Vagina (tissue), 2 donors: ENCODE results near the gene BCL2L13. TPM values are rescaled to one million over a fixed set of nuclear protein-coding genes. Genes with fewer than 3 reads are reported as not detected.
A peak's percentile ranks its signal among the peaks of the same experiment; 100 is the strongest.

Source experiments
- DNase-seq, 2 donors: peaks; one replicate each; pipeline ENCODE4 v3.0.0-alpha.2; 2017; ENCODE audit errors: extremely low spot score in 2 of 2
- H3K27ac ChIP-seq: fragments of 200-600 bp; sonication (generic); one replicate; pipeline ENCODE4 v1.5.1; 2019
- H3K27me3 ChIP-seq: fragments of 200-600 bp; sonication (generic); one replicate; pipeline ENCODE4 v1.5.1; 2019
- H3K36me3 ChIP-seq, 2 donors: fragments of 200-600 bp; sonication (generic); one replicate each; pipeline ENCODE4 v1.5.1; 2017 to 2019
- H3K4me1 ChIP-seq: fragments of 200-600 bp; sonication (generic); one replicate; pipeline ENCODE4 v1.5.1; 2019
- H3K4me3 ChIP-seq, 2 donors: fragments of 200-600 bp; sonication (generic); 1 replicate in 1 of 2; 2 replicates in 1 of 2; pipeline ENCODE4 v1.5.1; 2016 to 2019
- H3K9me3 ChIP-seq: fragments of 200-600 bp; sonication (generic); one replicate; pipeline ENCODE4 v1.5.1; 2019
- POLR2A ChIP-seq, 2 donors: fragments of 450-650 bp; IDR thresholded peaks; one replicate each; pipeline ENCODE4 v1.6.1; 2017; ENCODE audit warnings: antibody characterized with exemption in 2 of 2, mild to moderate bottlenecking in 2 of 2, moderate library complexity in 2 of 2
- POLR2AphosphoS5 ChIP-seq, 2 donors: sonication (generic); formaldehyde crosslinking; IDR thresholded peaks; one replicate each; pipeline ENCODE4 v1.9.0; 2017; ENCODE audit warnings: antibody characterized with exemption in 2 of 2, mild to moderate bottlenecking in 2 of 2, low read depth in 1 of 2; ENCODE audit not compliant: insufficient read depth in 1 of 2
- intact Hi-C: fragments of 100-400 bp; cut with DNase I; formaldehyde crosslinking; loops from one replicate; pipeline ENCODE4 v1.15.1; 2023
- total RNA-seq: library from RNA; depleted of rRNA; stranded (reverse); fragments of >200 nt; gene quantifications from one replicate; pipeline ENCODE4 v1.2.3, GENCODE V29; 2016
- TF ChIP-seq, protein P1 (sequence below), 3 experiments: fragments of 450-650 bp in 2 of 3; fragments of 200-600 bp in 1 of 3; sonication (generic) in 1 of 3; IDR thresholded peaks; one replicate each; pipeline ENCODE4 v1.5.1; 2017 to 2019; ENCODE audit warnings: antibody characterized with exemption in 3 of 3, mild to moderate bottlenecking in 2 of 3, moderate library complexity in 2 of 3

Gene BCL2L13
- total RNA-seq, 1 donor from 2014 or later = 41.3 TPM

DNA sequence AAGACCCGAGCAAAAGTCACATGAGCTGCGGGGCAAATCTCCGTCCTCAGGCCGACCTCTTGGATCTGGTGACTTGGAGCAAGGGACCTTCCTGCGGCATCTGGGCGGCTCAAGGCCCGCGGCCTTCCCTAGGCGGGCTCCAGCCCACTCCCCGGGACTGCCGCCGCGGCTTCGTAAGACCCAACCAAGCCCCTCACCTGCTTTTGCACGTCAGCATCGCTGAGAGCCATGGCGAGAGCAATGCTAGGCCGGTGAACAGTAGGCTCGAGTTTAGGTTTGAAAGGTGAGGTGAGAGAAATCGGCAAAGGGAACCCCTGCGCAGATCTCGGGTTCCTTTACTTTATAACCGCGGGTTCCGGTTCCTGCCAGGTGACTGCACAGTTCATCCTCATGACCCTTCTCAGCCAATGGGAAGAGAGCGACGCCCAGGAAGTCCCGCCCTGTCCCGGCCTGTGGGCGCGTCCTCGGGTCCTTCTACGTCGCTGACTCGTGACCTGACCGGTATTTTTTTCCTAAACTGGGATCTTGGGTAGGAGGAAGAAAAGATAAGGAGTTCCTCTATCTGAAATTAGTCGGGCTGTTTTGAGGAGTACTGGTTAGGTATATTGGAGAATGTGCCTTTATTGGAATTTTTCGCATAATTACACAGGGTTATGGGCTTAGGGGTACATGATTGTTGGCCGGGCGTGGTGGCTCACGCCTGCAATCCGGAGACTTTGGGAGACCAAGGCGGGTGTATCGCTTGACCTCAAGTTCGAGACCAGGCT is 10.0 kb upstream of the BCL2L13 start, which contains the start of gene ATP6V1E1:
Gene ATP6V1E1, minus strand, starts transcription at position 344 of the 767 bp plus-strand sequence. Its CDS starts 114 bp downstream, at position 230.
- Histone ChIP-seq H3K4me3 (peak within 1 kb of the TSS; percentile 86 to 90), H3K27ac (peak within 1 kb of the TSS; percentile 93), H3K4me1 (peaks cover 36% of the 10 kb centered on the region), H3K27me3 (no peaks in the 10 kb centered on the region), H3K9me3 (no peaks in the 10 kb centered on the region), H3K36me3 (no peaks in the 10 kb centered on the region)
- peak; percentile 97 to 99 for DNase-seq
- intact Hi-C loops = loop anchor here (5.0 kb wide), 1 partner anchor 56 kb away; no protein-coding TSS in a partner anchor
- TF ChIP-seq POLR2AphosphoS5 (IDR thresholded peaks at IDR 0.05; ENCODE audit: insufficient read depth in 1 of 2, low read depth in 1 of 2) (peak; percentile 95 to 100), POLR2A (IDR thresholded peaks at IDR 0.05) (peak in 1 of 2 donors; percentile 71)
- TF ChIP-seq, protein P1, sequence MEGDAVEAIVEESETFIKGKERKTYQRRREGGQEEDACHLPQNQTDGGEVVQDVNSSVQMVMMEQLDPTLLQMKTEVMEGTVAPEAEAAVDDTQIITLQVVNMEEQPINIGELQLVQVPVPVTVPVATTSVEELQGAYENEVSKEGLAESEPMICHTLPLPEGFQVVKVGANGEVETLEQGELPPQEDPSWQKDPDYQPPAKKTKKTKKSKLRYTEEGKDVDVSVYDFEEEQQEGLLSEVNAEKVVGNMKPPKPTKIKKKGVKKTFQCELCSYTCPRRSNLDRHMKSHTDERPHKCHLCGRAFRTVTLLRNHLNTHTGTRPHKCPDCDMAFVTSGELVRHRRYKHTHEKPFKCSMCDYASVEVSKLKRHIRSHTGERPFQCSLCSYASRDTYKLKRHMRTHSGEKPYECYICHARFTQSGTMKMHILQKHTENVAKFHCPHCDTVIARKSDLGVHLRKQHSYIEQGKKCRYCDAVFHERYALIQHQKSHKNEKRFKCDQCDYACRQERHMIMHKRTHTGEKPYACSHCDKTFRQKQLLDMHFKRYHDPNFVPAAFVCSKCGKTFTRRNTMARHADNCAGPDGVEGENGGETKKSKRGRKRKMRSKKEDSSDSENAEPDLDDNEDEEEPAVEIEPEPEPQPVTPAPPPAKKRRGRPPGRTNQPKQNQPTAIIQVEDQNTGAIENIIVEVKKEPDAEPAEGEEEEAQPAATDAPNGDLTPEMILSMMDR (IDR thresholded peaks at IDR 0.05) = no peak

DNA sequence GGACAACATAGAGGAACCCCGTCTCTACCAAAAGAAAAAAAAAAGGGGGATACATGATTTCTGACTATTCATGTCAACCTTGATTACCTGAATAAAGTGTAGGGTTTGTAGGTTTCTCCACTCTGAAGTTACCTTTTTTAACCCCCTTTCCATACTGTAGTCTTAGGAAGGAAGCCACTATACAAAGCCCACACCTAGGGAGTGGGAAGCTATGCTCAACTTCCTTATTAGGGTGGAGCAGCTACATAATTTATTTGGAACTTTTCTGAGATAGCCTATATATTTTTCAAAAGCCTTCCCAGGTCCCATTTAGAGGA is 9.4 kb upstream of the BCL2L13 start:
- intact Hi-C loops = loop anchor here (5.0 kb wide), 1 partner anchor 57 kb away; no protein-coding TSS in a partner anchor
- Histone ChIP-seq H3K27me3 (no peaks in the 10 kb centered on the region), H3K36me3 (no peaks in the 10 kb centered on the region), H3K4me1 (peaks cover 40% of the 10 kb centered on the region), H3K27ac (peak overlapping the region; percentile 93), H3K9me3 (no peaks in the 10 kb centered on the region), H3K4me3 (peak overlapping the region; percentile 86 to 90)
- TF ChIP-seq, protein P1 (IDR thresholded peaks at IDR 0.05) = no peak
- no peak for TF ChIP-seq POLR2AphosphoS5 (IDR thresholded peaks at IDR 0.05; ENCODE audit: insufficient read depth in 1 of 2, low read depth in 1 of 2)
- no peak for DNase-seq

DNA sequence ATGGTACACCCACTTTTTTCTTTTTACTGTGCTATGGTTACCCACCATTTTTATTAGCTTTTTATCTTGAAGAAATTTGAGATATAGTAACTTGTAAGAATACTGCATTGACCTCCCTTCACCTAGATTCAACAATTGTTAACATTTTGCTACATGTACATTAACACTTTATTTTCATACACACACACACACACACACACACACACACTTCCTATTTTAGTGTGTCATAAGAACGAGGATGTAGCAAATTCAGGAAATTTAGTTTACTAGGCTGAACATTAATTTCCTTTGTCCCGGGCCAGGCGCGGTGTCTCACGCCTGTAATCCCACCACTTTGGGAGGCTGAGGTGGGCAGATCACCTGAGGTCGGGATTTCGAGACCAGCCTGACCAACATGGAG is 8.9 kb upstream of the BCL2L13 start:
- intact Hi-C loops = loop anchor here (5.0 kb wide), 1 partner anchor 57 kb away; no protein-coding TSS in a partner anchor
- Histone ChIP-seq H3K27ac (peak overlapping the region; percentile 93), H3K9me3 (no peaks in the 10 kb centered on the region), H3K27me3 (no peaks in the 10 kb centered on the region), H3K4me1 (peaks cover 38% of the 10 kb centered on the region), H3K4me3 (no peak overlapping the region), H3K36me3 (no peaks in the 10 kb centered on the region)
- no peak for DNase-seq
- TF ChIP-seq POLR2A (IDR thresholded peaks at IDR 0.05) (no peak), POLR2AphosphoS5 (IDR thresholded peaks at IDR 0.05; ENCODE audit: insufficient read depth in 1 of 2, low read depth in 1 of 2) (no peak)
- TF ChIP-seq, protein P1 (IDR thresholded peaks at IDR 0.05) = no peak

DNA sequence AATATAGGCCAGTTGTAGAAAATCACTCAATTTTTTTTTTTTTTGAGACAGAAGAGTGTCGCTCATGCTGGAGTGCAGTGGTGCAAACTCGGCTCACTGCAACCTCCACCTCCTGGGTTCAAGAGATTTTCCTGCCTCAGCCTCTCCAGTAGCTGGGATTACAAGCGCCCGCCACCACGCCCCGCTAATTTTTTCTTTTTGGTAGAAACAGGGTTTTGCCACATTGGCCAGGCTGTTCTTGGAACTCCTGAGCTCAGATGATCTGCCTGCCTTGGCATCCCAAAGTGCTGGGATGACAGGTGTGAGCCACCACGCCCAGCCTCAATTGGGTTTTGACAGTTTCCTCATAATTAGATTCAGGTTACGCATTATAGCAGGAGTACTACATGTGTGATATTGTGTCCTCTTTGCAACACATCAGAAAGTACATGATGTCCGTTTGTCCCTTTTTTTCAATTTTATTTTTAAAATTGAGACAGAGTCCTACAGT is 7.4 kb upstream of the BCL2L13 start:
- DNase-seq = no peak
- Histone ChIP-seq H3K27ac (no peak overlapping the region), H3K36me3 (no peaks in the 10 kb centered on the region), H3K4me3 (no peak overlapping the region), H3K4me1 (peaks cover 33% of the 10 kb centered on the region), H3K9me3 (no peaks in the 10 kb centered on the region), H3K27me3 (no peaks in the 10 kb centered on the region)
- TF ChIP-seq, protein P1 (IDR thresholded peaks at IDR 0.05) = no peak
- TF ChIP-seq POLR2A (IDR thresholded peaks at IDR 0.05) (no peak), POLR2AphosphoS5 (IDR thresholded peaks at IDR 0.05; ENCODE audit: insufficient read depth in 1 of 2, low read depth in 1 of 2) (no peak)
- intact Hi-C loops = no loop called here
